K562 (cell line): ENCODE data around the gene BEND6.

Experiments
- ELK1 ChIP-seq: sonication (generic); formaldehyde crosslinking; IDR thresholded peaks from 2 replicates; pipeline ENCODE4 v1.8.1; 2022; ENCODE audit warnings: missing genetic modification reagents
- MAFK ChIP-seq: IDR thresholded peaks from 2 replicates; pipeline ENCODE4 v1.6.1; 2011; ENCODE audit warnings: low read length, improper control_type of control experiment
- NCOR1 ChIP-seq: fragments of 450-650 bp; IDR thresholded peaks from 2 replicates; pipeline ENCODE4 v1.6.1; 2016; ENCODE audit warnings: mild to moderate bottlenecking, moderate library complexity
- POLR2A ChIP-seq: fragments of 450-650 bp; conservative IDR thresholded peaks from 2 replicates; pipeline ENCODE4 v1.6.1; 2016
- POLR2AphosphoS5 ChIP-seq: IDR thresholded peaks from 2 replicates; pipeline ENCODE4 v1.6.1; 2011; ENCODE audit warnings: mild to moderate bottlenecking, low read depth, low read length, moderate library complexity; ENCODE audit not compliant: control insufficient read depth, insufficient read depth
- RFX5 ChIP-seq: IDR thresholded peaks from 2 replicates; pipeline ENCODE4 v1.6.1; 2011; ENCODE audit warnings: low read depth, mild to moderate bottlenecking, improper control_type of control experiment, low read length
- SMARCA4 ChIP-seq: fragments of 450-650 bp; IDR thresholded peaks from 2 replicates; pipeline ENCODE4 v1.6.1; 2016
- SP2 ChIP-seq: IDR thresholded peaks from 2 replicates; pipeline ENCODE4 v1.6.1; 2011; ENCODE audit warnings: mild to moderate bottlenecking, low read depth, low read length, moderate library complexity; ENCODE audit not compliant: poor library complexity, severe bottlenecking; ENCODE audit errors: extremely low read depth
- TCFL5 ChIP-seq: fragments of 250-450 bp; sonication (Bioruptor Pico); conservative IDR thresholded peaks from 2 replicates; pipeline ENCODE4 v1.6.1; 2021; ENCODE audit warnings: mild to moderate bottlenecking, moderate library complexity, matching md5 sums
- THAP12 ChIP-seq: fragments of 250-450 bp; sonication (Bioruptor Pico); IDR thresholded peaks from 2 replicates; pipeline ENCODE4 v1.9.0; 2021; ENCODE audit warnings: mild to moderate bottlenecking, inconsistent platforms
- TRIM28 ChIP-seq: fragments of 450-650 bp; IDR thresholded peaks from 2 replicates; pipeline ENCODE4 v1.6.1; 2017
- ZNF175 ChIP-seq: fragments of 200-800 bp; sonication (Bioruptor generic); IDR thresholded peaks from 2 replicates; pipeline ENCODE4 v1.6.1; 2016; ENCODE audit warnings: low read depth, mild to moderate bottlenecking, missing genetic modification characterization, missing compliant biosample characterization
- TF ChIP-seq, protein P1 (sequence below): sonication (generic); formaldehyde crosslinking; IDR thresholded peaks from 2 replicates; pipeline ENCODE4 v1.8.0; 2023; ENCODE audit warnings: missing genetic modification reagents, mild to moderate bottlenecking, borderline replicate concordance
- TF ChIP-seq, protein P2 (sequence below): sonication (generic); formaldehyde crosslinking; IDR thresholded peaks from 2 replicates; pipeline ENCODE4 v1.8.0; 2022; ENCODE audit warnings: mild to moderate bottlenecking, missing genetic modification reagents

DNA sequence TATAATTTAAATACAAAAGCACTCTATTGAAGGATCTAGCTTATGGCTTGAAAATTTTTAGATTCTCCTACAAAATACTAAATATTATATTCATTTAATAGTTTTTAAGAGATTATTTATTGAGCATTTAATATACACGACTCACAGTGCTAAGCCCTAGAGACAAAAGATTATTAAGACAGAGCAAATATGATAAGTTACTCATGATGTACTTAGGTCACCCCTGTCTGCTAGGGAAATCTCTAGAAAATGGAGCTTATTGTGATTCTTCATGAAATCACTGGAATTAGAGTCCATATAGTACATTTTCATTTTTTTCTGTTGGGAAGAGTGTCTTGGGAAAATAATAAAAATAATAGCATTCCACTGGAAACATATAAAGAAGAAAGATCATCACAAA, 37.8 kb downstream of the BEND6 start:
- no peak for TF ChIP-seq ZNF175 (CRISPR knock-in tag)
- TF ChIP-seq, protein P1, sequence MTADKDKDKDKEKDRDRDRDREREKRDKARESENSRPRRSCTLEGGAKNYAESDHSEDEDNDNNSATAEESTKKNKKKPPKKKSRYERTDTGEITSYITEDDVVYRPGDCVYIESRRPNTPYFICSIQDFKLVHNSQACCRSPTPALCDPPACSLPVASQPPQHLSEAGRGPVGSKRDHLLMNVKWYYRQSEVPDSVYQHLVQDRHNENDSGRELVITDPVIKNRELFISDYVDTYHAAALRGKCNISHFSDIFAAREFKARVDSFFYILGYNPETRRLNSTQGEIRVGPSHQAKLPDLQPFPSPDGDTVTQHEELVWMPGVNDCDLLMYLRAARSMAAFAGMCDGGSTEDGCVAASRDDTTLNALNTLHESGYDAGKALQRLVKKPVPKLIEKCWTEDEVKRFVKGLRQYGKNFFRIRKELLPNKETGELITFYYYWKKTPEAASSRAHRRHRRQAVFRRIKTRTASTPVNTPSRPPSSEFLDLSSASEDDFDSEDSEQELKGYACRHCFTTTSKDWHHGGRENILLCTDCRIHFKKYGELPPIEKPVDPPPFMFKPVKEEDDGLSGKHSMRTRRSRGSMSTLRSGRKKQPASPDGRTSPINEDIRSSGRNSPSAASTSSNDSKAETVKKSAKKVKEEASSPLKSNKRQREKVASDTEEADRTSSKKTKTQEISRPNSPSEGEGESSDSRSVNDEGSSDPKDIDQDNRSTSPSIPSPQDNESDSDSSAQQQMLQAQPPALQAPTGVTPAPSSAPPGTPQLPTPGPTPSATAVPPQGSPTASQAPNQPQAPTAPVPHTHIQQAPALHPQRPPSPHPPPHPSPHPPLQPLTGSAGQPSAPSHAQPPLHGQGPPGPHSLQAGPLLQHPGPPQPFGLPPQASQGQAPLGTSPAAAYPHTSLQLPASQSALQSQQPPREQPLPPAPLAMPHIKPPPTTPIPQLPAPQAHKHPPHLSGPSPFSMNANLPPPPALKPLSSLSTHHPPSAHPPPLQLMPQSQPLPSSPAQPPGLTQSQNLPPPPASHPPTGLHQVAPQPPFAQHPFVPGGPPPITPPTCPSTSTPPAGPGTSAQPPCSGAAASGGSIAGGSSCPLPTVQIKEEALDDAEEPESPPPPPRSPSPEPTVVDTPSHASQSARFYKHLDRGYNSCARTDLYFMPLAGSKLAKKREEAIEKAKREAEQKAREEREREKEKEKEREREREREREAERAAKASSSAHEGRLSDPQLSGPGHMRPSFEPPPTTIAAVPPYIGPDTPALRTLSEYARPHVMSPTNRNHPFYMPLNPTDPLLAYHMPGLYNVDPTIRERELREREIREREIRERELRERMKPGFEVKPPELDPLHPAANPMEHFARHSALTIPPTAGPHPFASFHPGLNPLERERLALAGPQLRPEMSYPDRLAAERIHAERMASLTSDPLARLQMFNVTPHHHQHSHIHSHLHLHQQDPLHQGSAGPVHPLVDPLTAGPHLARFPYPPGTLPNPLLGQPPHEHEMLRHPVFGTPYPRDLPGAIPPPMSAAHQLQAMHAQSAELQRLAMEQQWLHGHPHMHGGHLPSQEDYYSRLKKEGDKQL, result no peak
- no peak for TF ChIP-seq SP2
- TF ChIP-seq SMARCA4, result no peak
- no peak for TF ChIP-seq TCFL5
- no peak for TF ChIP-seq TRIM28
- TF ChIP-seq, protein P2, sequence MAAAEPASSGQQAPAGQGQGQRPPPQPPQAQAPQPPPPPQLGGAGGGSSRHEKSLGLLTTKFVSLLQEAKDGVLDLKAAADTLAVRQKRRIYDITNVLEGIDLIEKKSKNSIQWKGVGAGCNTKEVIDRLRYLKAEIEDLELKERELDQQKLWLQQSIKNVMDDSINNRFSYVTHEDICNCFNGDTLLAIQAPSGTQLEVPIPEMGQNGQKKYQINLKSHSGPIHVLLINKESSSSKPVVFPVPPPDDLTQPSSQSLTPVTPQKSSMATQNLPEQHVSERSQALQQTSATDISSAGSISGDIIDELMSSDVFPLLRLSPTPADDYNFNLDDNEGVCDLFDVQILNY (CRISPR knock-in tag), result no peak
- no peak for TF ChIP-seq THAP12
- TF ChIP-seq NCOR1, result no peak
- no peak for TF ChIP-seq POLR2A
- no peak for TF ChIP-seq MAFK
- TF ChIP-seq ELK1 (CRISPR knock-in tag), result no peak
- no peak for TF ChIP-seq RFX5
- TF ChIP-seq POLR2AphosphoS5, result no peak
